HPDE6-E6E7 (cell line): Measurements from ENCODE around the gene OR6Q1.
"Not testable (repeated sequence)": the region's sequence is repeated elsewhere in the genome, so short reads cannot be mapped to it uniquely, and the experiment has no call there.

ENCODE experiments used
- DNase-seq: peaks from one replicate; pipeline ENCODE4 v3.0.0; 2011; ENCODE audit warnings: missing footprints; ENCODE audit errors: extremely low spot score

Gene OR6Q1

GRCh38 chr11:58030653-58031052, at the start of gene OR6Q1:
TSS of gene OR6Q1 (plus strand) at chr11:58030953. CDS start at chr11:58030953, 0 bp downstream.
- DNase-seq, result no peak

GRCh38 chr11:57981536-57981935, 49.2 kb upstream of the OR6Q1 start:
- no peak for DNase-seq

DNA sequence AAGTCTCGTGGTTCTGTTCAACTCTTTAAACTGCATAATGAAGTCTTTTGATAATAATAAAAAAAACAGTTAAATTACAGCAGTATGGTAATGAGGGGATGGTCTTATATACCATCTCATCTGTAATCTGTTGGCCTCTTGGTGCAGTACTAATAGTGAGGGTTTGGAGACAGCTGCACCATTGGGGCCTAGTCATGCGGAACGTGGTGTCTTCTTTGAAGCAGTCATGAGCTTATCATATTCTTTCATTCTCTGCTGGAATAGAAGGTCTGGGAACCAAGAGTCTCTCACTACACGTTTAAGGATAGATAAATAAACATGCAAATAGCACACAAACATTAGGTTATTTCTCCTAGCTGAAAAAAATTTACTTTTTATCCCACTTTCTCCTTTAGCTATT, 48.0 kb upstream of the OR6Q1 start:
- no peak for DNase-seq

- DNase-seq, result no peak
Observed at GRCh38 chr11:57983191-57983590, 47.6 kb upstream of the OR6Q1 start.

GRCh38 chr11:57999523-57999922, 31.2 kb upstream of the OR6Q1 start:
- not testable (repeated sequence) for DNase-seq

GRCh38 chr11:58000021-58000420, 30.7 kb upstream of the OR6Q1 start:
- DNase-seq, result not testable (repeated sequence)

DNA sequence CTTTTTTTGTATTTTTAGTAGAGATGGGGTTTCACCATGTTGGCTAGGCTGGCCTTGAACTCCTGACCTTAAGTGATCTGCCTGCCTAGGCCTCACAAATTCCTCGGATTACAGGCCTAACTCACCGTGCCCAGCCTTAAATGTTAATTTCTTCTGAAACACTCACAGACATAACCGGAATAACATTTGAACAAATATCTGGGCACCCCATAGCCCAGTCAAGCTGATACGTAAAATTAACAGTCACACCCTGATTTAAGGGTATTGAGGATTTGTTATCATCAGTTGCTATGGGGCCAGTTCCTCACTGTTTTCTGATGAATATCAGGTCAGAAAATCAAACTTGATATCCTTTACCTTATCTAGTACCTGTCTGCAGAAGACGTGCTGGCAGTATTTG, 30.1 kb upstream of the OR6Q1 start:
- DNase-seq, result no peak

DNA sequence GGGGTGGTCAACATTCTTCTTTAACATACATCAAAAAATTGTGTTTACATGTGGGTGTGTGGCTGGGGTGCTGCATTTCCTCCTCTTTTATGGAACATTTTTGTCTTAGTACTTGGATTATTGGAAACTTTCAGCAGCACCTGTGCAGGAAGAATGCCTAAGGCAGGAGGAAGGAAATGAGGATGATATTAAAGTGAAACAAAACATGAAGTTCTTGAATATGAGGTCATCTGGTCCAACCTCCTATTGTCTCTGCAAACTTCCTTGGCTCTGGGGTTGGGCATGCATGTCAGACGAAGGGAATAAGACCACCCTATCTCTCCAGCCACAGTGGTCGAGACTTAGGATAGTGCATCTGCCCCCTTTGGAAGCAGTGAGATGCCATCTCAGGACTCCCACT, 27.7 kb upstream of the OR6Q1 start:
- DNase-seq, result no peak

- DNase-seq, result no peak
Observed at GRCh38 chr11:58003591-58003990, 27.2 kb upstream of the OR6Q1 start.

GRCh38 chr11:58004664-58005063, 26.1 kb upstream of the OR6Q1 start:
- DNase-seq, result no peak

GRCh38 chr11:58006940-58007339, 23.8 kb upstream of the OR6Q1 start:
- DNase-seq, result peak; percentile 14

GRCh38 chr11:58011771-58012170, 19.0 kb upstream of the OR6Q1 start:
- no peak for DNase-seq

- no peak for DNase-seq
Observed at GRCh38 chr11:58023435-58023931, 7.3 kb upstream of the OR6Q1 start, which contains the start of gene OR9Q1. TSS of gene OR9Q1 (plus strand) at chr11:58023881. CDS start at chr11:58179445, 155,564 bp downstream.

- DNase-seq, result no peak
Observed at GRCh38 chr11:58024601-58025091, 6.1 kb upstream of the OR6Q1 start.

GRCh38 chr11:58027341-58027740, 3.4 kb upstream of the OR6Q1 start:
- DNase-seq, result no peak

DNA sequence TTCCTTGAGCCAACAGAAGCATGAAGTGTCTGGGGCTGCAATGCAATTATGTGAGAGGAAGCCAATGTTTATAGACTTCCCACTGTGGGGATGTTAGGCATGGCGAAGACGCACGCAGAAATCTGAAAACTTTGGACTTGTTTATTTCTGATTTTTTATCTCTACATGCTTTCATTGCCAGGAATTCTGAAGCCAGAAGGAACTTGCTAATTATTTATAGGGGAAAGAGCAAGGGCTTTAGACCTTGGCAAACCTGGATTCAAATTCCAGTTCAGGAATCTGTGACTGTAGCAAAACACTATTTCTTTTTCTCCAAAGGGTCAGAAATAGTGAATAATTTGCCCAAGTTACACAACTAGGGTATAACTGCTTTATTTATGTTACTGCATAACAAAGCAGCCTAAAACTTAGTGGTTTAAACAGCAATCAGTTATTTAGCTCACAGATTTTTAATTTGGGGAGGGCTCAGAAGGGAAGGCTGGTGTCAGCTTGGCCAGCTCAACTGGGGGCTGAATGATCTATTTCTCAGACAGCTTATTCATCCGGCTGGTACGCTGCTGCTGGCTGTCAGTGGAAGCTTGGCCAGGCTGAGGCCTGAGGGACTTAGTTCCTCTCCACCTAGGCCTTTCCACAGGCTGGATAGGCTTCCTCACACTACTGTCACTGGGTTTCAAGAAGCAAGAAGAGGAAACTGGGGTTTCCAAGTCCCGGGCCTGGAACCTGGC, 1.9 kb upstream of the OR6Q1 start:
- DNase-seq, result no peak

DNA sequence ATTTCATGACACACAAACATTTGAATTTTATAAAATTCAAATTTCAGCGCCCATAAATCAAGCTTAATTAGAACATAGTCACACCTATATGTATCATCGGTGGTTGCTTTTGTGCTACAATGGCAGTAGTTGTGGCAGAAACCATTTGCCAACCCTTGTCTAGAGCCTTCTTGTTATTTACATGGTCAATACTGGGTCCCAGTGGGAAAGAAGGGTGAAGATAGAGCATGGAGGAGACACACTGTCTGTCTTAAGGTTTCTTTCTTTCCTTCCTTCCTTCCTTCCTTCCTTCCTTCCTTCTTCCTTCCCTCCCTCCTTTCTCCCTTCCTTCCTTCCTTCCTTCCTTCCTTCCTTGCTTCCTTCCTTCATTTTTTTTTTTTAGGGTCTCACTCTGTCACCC, 3.7 kb downstream of the OR6Q1 start:
- no peak for DNase-seq

DNA sequence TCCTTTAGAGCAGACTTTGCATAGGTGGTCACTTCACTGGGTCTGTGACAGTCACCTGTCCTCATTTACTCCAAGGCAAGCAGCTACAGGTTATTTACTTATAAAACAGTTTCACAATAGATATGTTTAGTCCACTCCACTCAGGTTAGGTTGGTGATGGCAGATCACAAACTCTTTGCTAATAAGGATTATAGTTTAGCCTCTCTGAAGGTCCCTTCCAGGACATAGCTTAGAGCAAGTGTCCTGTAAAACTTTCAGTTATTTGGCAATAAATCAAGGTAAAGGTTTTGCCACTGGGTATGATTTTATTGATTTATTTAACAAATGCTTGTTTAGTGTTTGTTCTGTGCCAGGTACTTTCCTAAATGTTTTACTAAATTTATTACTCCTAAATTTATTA, 8.8 kb downstream of the OR6Q1 start:
- DNase-seq, result no peak

- DNase-seq, result no peak
Observed at GRCh38 chr11:58043379-58043778, 12.6 kb downstream of the OR6Q1 start.

- DNase-seq, result no peak
Observed at GRCh38 chr11:58046231-58046630, 15.5 kb downstream of the OR6Q1 start.

DNA sequence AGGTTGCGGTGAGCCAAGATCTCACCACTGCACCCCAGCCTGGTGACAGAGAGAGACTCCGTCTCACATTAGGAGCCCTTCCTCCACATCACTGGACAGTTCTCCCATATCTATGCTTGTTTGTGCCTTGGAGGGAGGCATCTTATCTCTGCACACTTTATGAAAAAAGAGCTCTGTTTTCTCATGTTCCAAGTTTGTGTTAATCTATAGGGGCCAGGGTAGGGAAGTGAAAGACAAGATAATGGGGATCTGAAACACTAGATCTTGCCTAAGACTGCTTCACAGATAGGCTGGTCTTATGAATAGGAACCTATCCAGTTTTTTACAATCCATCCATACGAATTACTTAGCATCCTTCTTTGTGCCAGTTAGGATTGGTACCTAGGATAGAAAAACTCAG, 17.1 kb downstream of the OR6Q1 start:
- no peak for DNase-seq

DNA sequence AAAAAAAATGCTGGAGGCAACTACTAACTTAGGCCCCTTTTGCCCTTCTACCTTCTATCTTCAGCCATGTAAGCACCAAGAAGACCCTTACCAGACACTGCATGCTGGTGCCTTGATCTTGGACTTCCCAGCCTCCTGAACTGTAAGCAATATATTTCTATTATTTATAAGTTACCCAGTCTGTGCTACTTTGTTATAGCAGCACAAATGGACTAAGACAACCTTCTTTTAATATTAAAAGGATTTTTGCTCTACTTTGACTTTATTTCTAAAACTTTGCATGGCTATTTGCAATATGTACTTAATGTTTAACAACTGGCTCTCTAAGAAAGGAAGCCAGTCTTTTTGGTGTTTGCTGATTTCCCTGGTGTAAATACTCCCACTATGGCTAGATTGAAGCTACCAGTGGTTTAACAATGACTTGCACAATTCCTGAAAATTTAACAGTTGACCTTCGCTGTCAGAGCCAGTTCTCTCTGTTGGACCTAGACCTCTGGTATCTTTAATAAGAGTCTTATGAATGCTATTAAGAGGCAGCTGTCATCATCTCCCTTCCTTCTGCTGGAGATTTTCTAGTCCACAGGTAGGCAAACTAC, 25.2 kb downstream of the OR6Q1 start:
- DNase-seq, result no peak

GRCh38 chr11:58057481-58057880, 26.7 kb downstream of the OR6Q1 start:
- DNase-seq, result no peak
